SK-N-SH (cell line): Measurements from ENCODE around the gene ANGPTL8. TPM values are rescaled to one million over a fixed set of nuclear protein-coding genes. Genes with fewer than 3 reads are reported as not detected.

Source experiments
- CTCF ChIA-PET: fragments of 300-600, 350-600 bp; formaldehyde crosslinking; extraction: SDS; loops from one replicate; lab custom pipeline; 2021; lab: Yijun Ruan, JAX
- POLR2A ChIA-PET: fragments of 350-600 bp; sonication (Branson Sonifier 250); formaldehyde crosslinking; extraction: SDS; loops from one replicate; lab custom pipeline; 2020; ENCODE audit warnings: antibody characterized with exemption, inconsistent platforms; lab: Yijun Ruan, JAX
- DNase-seq: peaks from one replicate; pipeline ENCODE4 v3.0.0; 2012
- H2AFZ ChIP-seq: fragments of 200-600 bp; sonication (generic); 2 replicates; pipeline ENCODE4 v1.8.1; 2016; ENCODE audit warnings: antibody characterized with exemption, mild to moderate bottlenecking, low read depth
- H3F3A ChIP-seq: fragments of 200-600 bp; sonication (generic); replicated peaks from 2 replicates; pipeline ENCODE3; 2016; ENCODE audit warnings: antibody characterized with exemption, mild to moderate bottlenecking; ENCODE audit not compliant: insufficient read depth
- H3K27ac ChIP-seq, 2 experiments: fragments of 200-500 bp in 1 of 2; fragments of 200-600 bp in 1 of 2; sonication (Bioruptor generic) in 1 of 2; sonication (generic), shearing (Covaris generic) in 1 of 2; 2 replicates each; pipeline versions ENCODE4 v1.5.1 to v1.6.1; 2014 to 2016; ENCODE audit warnings: low read depth in 2 of 2, inconsistent platforms in 1 of 2, low read length in 1 of 2, mild to moderate bottlenecking in 1 of 2, mixed read lengths in 1 of 2
- H3K27me3 ChIP-seq: fragments of 200-600 bp; sonication (generic), shearing (Covaris generic); 2 replicates; pipeline ENCODE4 v1.6.1; 2016; ENCODE audit warnings: mixed run types; ENCODE audit not compliant: insufficient read depth
- H3K36me3 ChIP-seq, 2 experiments: fragments of 200-500 bp in 1 of 2; fragments of 200-600 bp in 1 of 2; sonication (Bioruptor generic) in 1 of 2; sonication (generic) in 1 of 2; replicated peaks in 1 of 2; 2 replicates each; pipeline versions ENCODE3 to v1.5.1; 2014 to 2016; ENCODE audit warnings: low read length in 1 of 2, mild to moderate bottlenecking in 1 of 2; ENCODE audit not compliant: insufficient read depth in 2 of 2, control insufficient read depth in 1 of 2
- H3K4me1 ChIP-seq, 2 experiments: fragments of 200-500 bp in 1 of 2; fragments of 200-600 bp in 1 of 2; sonication (Bioruptor generic) in 1 of 2; sonication (generic), shearing (Covaris generic) in 1 of 2; 2 replicates each; pipeline versions ENCODE4 v1.5.1 to v1.6.1; 2014 to 2016; ENCODE audit warnings: low read depth in 1 of 2, low read length in 1 of 2, mixed run types in 1 of 2; ENCODE audit not compliant: insufficient read depth in 2 of 2, control insufficient read depth in 1 of 2
- H3K4me2 ChIP-seq: fragments of 200-600 bp; sonication (generic), shearing (Covaris generic); 2 replicates; pipeline ENCODE4 v1.6.1; 2017; ENCODE audit warnings: mixed run types
- H3K4me3 ChIP-seq, 2 experiments: fragments of 200-500 bp in 1 of 2; fragments of 200-600 bp in 1 of 2; sonication (Bioruptor generic) in 1 of 2; sonication (generic), shearing (Covaris generic) in 1 of 2; 2 replicates each; pipeline versions ENCODE4 v1.5.1 to v1.8.1; 2014 to 2016; ENCODE audit warnings: low read depth in 2 of 2, inconsistent platforms in 1 of 2, low read length in 1 of 2, mild to moderate bottlenecking in 1 of 2, mixed read lengths in 1 of 2, moderate library complexity in 1 of 2
- H3K79me2 ChIP-seq: fragments of 200-600 bp; sonication (generic); 2 replicates; pipeline ENCODE4 v1.8.1; 2017; ENCODE audit warnings: mild to moderate bottlenecking; ENCODE audit not compliant: insufficient read depth
- H3K9ac ChIP-seq: fragments of 200-600 bp; sonication (generic); 2 replicates; pipeline ENCODE4 v1.6.1; 2017; ENCODE audit warnings: mixed run types
- H3K9me2 ChIP-seq: fragments of 200-600 bp; sonication (generic); 2 replicates; pipeline ENCODE4 v1.6.1; 2017; ENCODE audit warnings: mixed run types
- H3K9me3 ChIP-seq: fragments of 200-600 bp; sonication (generic); 2 replicates; pipeline ENCODE4 v1.6.1; 2017; ENCODE audit warnings: mixed run types, mild to moderate bottlenecking, moderate library complexity
- H4K20me1 ChIP-seq: fragments of 200-600 bp; sonication (generic); 2 replicates; pipeline ENCODE4 v1.6.1; 2017; ENCODE audit warnings: mild to moderate bottlenecking, mixed run types; ENCODE audit not compliant: insufficient read depth
- EZH2phosphoT487 ChIP-seq: fragments of 200-600 bp; sonication (generic); IDR thresholded peaks from 2 replicates; pipeline ENCODE4 v1.6.1; 2017; ENCODE audit warnings: low read depth, mixed run types, mild to moderate bottlenecking, antibody characterized with exemption, moderate library complexity, borderline replicate concordance
- GABPA ChIP-seq: IDR thresholded peaks from 2 replicates; pipeline ENCODE4 v1.4.0; 2012; ENCODE audit warnings: low read depth, mild to moderate bottlenecking
- MAX ChIP-seq: IDR thresholded peaks from 2 replicates; pipeline ENCODE4 v1.4.0; 2012; ENCODE audit warnings: low read depth
- MEF2A ChIP-seq: IDR thresholded peaks from 2 replicates; pipeline ENCODE4 v1.4.0; 2012; ENCODE audit warnings: low read depth, borderline replicate concordance
- MXI1 ChIP-seq: IDR thresholded peaks from 2 replicates; pipeline ENCODE4 v1.6.1; 2012; ENCODE audit warnings: mild to moderate bottlenecking, low read depth, low read length, improper control_type of control experiment
- NRF1 ChIP-seq: IDR thresholded peaks from 2 replicates; pipeline ENCODE4 v1.6.1; 2012; ENCODE audit warnings: low read depth, mild to moderate bottlenecking, low read length
- PBX3 ChIP-seq: IDR thresholded peaks from 2 replicates; pipeline ENCODE4; 2012
- POLR2AphosphoS5 ChIP-seq: IDR thresholded peaks from 2 replicates; pipeline ENCODE4 v1.6.1; 2012; ENCODE audit warnings: low read depth, low read length
- RFX5 ChIP-seq: IDR thresholded peaks from 2 replicates; pipeline ENCODE4 v1.6.1; 2012; ENCODE audit warnings: mild to moderate bottlenecking, improper control_type of control experiment, low read length
- RXRA ChIP-seq: IDR thresholded peaks from 2 replicates; pipeline ENCODE4 v1.4.0; 2012; ENCODE audit warnings: low read depth, mild to moderate bottlenecking, borderline replicate concordance
- SMC3 ChIP-seq: IDR thresholded peaks from 2 replicates; pipeline ENCODE4 v1.6.1; 2012; ENCODE audit warnings: low read depth, low read length, improper control_type of control experiment
- TAF1 ChIP-seq: IDR thresholded peaks from 2 replicates; pipeline ENCODE4 v1.6.1; 2012; ENCODE audit warnings: low read depth, mild to moderate bottlenecking, low read length, moderate library complexity, borderline replicate concordance
- TCF12 ChIP-seq: IDR thresholded peaks from 2 replicates; pipeline ENCODE4 v1.4.0; 2012
- USF2 ChIP-seq: fragments of 150-350 bp; IDR thresholded peaks from 2 replicates; pipeline ENCODE4 v1.6.1; 2017; ENCODE audit warnings: antibody characterized with exemption, low read length, low read depth, borderline replicate concordance
- YY1 ChIP-seq: IDR thresholded peaks from 2 replicates; pipeline ENCODE4 v1.4.0; 2012; ENCODE audit warnings: low read depth, mild to moderate bottlenecking
- WGBS: methylation state at CpG from one replicate; pipeline ENCODE4 v1.1.6; 2017; ENCODE audit warnings: low lambda C conversion rate; 5-methylcytosine and 5-hydroxymethylcytosine counted together
- polyA plus RNA-seq, 3 experiments: library from polyadenylated mRNA; depleted of rRNA; stranded (reverse); fragments of >200 nt; gene quantifications; 2 replicates each; pipeline ENCODE4 v1.2.3, GENCODE V29; 2012

ANGPTL8 gene
- polyA plus RNA-seq, 1 of the 3 experiments (the other 2 are of a cell fraction) = 0.21 TPM

GRCh38 chr19:11224429-11224828 is 15.0 kb upstream of the ANGPTL8 start:
- Histone ChIP-seq H3K4me3 (no peak overlapping the region), H3K36me3 (peaks cover 5 to 25% of the 10 kb centered on the region in 2 experiments), H3K4me2 (no peak overlapping the region), H4K20me1 (no peaks in the 10 kb centered on the region), H3K9me2 (no peaks in the 10 kb centered on the region), H3K4me1 (no peaks in the 10 kb centered on the region), H3K27ac (no peak overlapping the region), H2AFZ (no peak overlapping the region), H3K9ac (no peak overlapping the region), H3F3A (peaks cover 3% of the 10 kb centered on the region), H3K27me3 (no peaks in the 10 kb centered on the region), H3K9me3 (no peaks in the 10 kb centered on the region; the same call in 1 of the 2 replicates), H3K79me2 (no peaks in the 10 kb centered on the region)
- WGBS = 100% methylated on average over 7 of the region's 7 CpGs
- CTCF ChIA-PET = interaction anchor here (1.0 to 2.8 kb wide), 2 partner anchors 21 to 98 kb away, joined by 3 to 12 read pairs; no protein-coding TSS in a partner anchor
- DNase-seq = no peak
- TF ChIP-seq MEF2A = no peak
- no peak for TF ChIP-seq POLR2AphosphoS5
- no peak for TF ChIP-seq TAF1
- TF ChIP-seq EZH2phosphoT487 = no peak
- TF ChIP-seq USF2 = no peak
- TF ChIP-seq SMC3 = no peak
- TF ChIP-seq NRF1 = no peak
- TF ChIP-seq TCF12 = no peak
- no peak for TF ChIP-seq RXRA
- POLR2A ChIA-PET = interaction anchor here (0.6 kb wide), 1 partner anchor 63 kb away, joined by 4 read pairs; no protein-coding TSS in a partner anchor

- Histone ChIP-seq H4K20me1 (no peaks in the 10 kb centered on the region), H3K9me3 (no peaks in the 10 kb centered on the region; the same call in 1 of the 2 replicates), H3K4me1 (no peaks in the 10 kb centered on the region), H3K27me3 (no peaks in the 10 kb centered on the region), H3K4me3 (no peak overlapping the region), H3K9ac (no peak overlapping the region), H3F3A (peaks cover 3% of the 10 kb centered on the region), H2AFZ (no peak overlapping the region), H3K4me2 (no peak overlapping the region), H3K27ac (no peak overlapping the region), H3K9me2 (no peaks in the 10 kb centered on the region), H3K36me3 (peaks cover 5 to 20% of the 10 kb centered on the region in 2 experiments), H3K79me2 (no peaks in the 10 kb centered on the region)
- ChIA-PET POLR2A (no interaction called here), CTCF (interaction anchor here (1.2 to 2.8 kb wide), 2 partner anchors 17 to 99 kb away, joined by 3 to 12 read pairs; no protein-coding TSS in a partner anchor)
- DNase-seq = no peak
- TF ChIP-seq EZH2phosphoT487 = no peak
- TF ChIP-seq RFX5 = no peak
- no peak for TF ChIP-seq PBX3
- TF ChIP-seq MAX = no peak
- no peak for TF ChIP-seq TCF12
- TF ChIP-seq GABPA = no peak
- TF ChIP-seq YY1 = no peak
- TF ChIP-seq USF2 = no peak
- no peak for TF ChIP-seq MXI1
- 98% methylated on average over 4 of the region's 5 CpGs for WGBS
Observed at GRCh38 chr19:11225172-11225571, 14.2 kb upstream of the ANGPTL8 start.
